ENCODE data around the gene DGKG.

DNA sequence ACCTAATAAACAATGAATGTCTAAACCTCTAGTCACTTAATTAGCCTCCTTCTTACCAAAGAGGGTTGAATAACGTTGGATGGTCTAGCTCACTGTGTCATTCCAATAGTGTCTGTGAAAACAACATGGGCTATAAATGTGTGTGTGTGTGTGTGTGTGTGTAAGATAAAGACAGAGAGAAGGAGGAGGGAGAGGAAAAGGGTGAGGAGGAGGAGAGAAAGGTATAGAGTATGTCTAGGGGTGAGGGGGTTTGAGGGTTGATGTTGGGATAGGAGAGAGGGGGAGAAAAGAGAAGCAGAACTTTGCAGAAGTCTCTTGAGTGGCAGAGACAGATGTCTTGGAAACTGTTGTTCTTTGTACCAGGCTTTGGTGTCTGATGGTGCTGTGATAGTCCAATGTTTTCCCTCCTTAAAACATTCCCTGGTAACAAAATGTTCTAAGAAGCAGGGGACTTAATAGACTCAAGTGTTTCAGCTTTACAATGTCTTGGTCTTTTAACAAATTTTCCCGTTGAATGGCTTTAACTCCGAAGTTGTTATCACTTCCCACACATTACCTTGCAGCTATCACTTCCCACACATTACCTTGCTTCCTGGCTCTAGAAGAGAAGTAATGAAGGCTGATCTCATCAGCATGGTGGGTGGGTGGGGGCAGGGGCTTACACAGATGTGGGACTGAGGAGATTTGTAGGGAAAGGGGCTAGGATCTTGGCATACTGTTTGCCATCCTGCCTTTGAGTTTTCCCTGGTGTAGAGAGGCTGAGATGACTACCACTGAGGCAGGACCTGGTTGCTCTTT lies 195.3 kb downstream of the DGKG start:
- TF ChIP-seq BHLHE40 (IDR thresholded peaks at IDR 0.05; ENCODE audit: borderline replicate concordance), result no peak
- TF ChIP-seq FOXM1 (IDR thresholded peaks at IDR 0.05; ENCODE audit: borderline replicate concordance), result no peak
- TF ChIP-seq, protein P1, sequence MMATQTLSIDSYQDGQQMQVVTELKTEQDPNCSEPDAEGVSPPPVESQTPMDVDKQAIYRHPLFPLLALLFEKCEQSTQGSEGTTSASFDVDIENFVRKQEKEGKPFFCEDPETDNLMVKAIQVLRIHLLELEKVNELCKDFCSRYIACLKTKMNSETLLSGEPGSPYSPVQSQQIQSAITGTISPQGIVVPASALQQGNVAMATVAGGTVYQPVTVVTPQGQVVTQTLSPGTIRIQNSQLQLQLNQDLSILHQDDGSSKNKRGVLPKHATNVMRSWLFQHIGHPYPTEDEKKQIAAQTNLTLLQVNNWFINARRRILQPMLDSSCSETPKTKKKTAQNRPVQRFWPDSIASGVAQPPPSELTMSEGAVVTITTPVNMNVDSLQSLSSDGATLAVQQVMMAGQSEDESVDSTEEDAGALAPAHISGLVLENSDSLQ (IDR thresholded peaks at IDR 0.05), result no peak
- TF ChIP-seq ZNF384 (IDR thresholded peaks at IDR 0.05), result no peak
- TF ChIP-seq HDGF (IDR thresholded peaks at IDR 0.05; ENCODE audit: borderline replicate concordance), result no peak
- no peak for TF ChIP-seq CTBP1 (IDR thresholded peaks at IDR 0.05; ENCODE audit: borderline replicate concordance)
- no peak for TF ChIP-seq L3MBTL2 (conservative IDR thresholded peaks at IDR 0.05)
- no peak for TF ChIP-seq LEF1 (IDR thresholded peaks at IDR 0.05; ENCODE audit: borderline replicate concordance)
- TF ChIP-seq SP1 (IDR thresholded peaks at IDR 0.05), result no peak
- TF ChIP-seq SUZ12 (IDR thresholded peaks at IDR 0.05), result no peak
